Neural cell (in vitro differentiated cells): ENCODE measurements around the gene TBCA. TPM values are rescaled to one million over a fixed set of nuclear protein-coding genes. Genes with fewer than 3 reads are reported as not detected.

Experiments
- H2AFZ ChIP-seq: fragments of 200-600, 300-800 bp; sonication (generic), shearing (Covaris generic); 2 replicates; pipeline ENCODE4 v1.6.0; 2014; ENCODE audit warnings: low read depth, mild to moderate bottlenecking, antibody characterized with exemption, low read length, moderate library complexity
- H3F3A ChIP-seq: fragments of 200-600 bp; shearing (Covaris generic); 2 replicates; pipeline ENCODE4 v1.6.1; 2016; ENCODE audit warnings: mild to moderate bottlenecking, moderate library complexity, mixed read lengths, antibody characterized with exemption, low read length; ENCODE audit not compliant: insufficient read depth, poor library complexity, severe bottlenecking
- H3K27ac ChIP-seq: fragments of 200-600, 300-800 bp; sonication (generic), shearing (Covaris generic); 2 replicates; pipeline ENCODE4 v1.5.1; 2014; ENCODE audit warnings: mild to moderate bottlenecking, low read length, moderate library complexity
- H3K27me3 ChIP-seq: fragments of 300-800, 200-600 bp; sonication (generic), shearing (Covaris generic); 2 replicates; pipeline ENCODE4 v1.6.0; 2014; ENCODE audit warnings: mild to moderate bottlenecking, low read depth, low read length, moderate library complexity; ENCODE audit not compliant: insufficient read depth
- H3K36me3 ChIP-seq: fragments of 300-800, 200-600 bp; sonication (generic), shearing (Covaris generic); 2 replicates; pipeline ENCODE4 v1.5.1; 2014; ENCODE audit warnings: mild to moderate bottlenecking, antibody characterized with exemption, low read length, moderate library complexity; ENCODE audit not compliant: insufficient read depth
- H3K4me2 ChIP-seq: fragments of 300-800, 200-600 bp; sonication (generic), shearing (Covaris generic); 2 replicates; pipeline ENCODE4 v1.6.0; 2014; ENCODE audit warnings: mild to moderate bottlenecking, low read length
- H3K4me3 ChIP-seq: fragments of 300-800, 200-600 bp; sonication (generic), shearing (Covaris generic); 2 replicates; pipeline ENCODE4 v1.5.1; 2014; ENCODE audit warnings: mild to moderate bottlenecking, low read length, moderate library complexity
- H3K79me2 ChIP-seq: fragments of 200-600 bp; shearing (Covaris generic); replicated peaks from 2 replicates; pipeline ENCODE4 v1.6.0; 2014; ENCODE audit warnings: mild to moderate bottlenecking, low read length, moderate library complexity; ENCODE audit not compliant: insufficient read depth
- H3K9ac ChIP-seq: fragments of 300-800, 200-600 bp; sonication (generic), shearing (Covaris generic); 2 replicates; pipeline ENCODE4 v1.6.1; 2016; ENCODE audit warnings: mild to moderate bottlenecking, low read length, mixed read lengths
- H3K9me2 ChIP-seq: fragments of 200-600 bp; shearing (Covaris generic); 2 replicates; pipeline ENCODE4 v1.6.1; 2016; ENCODE audit warnings: mild to moderate bottlenecking, low read length, mixed read lengths; ENCODE audit not compliant: insufficient read depth
- H3K9me3 ChIP-seq: fragments of 200-600, 300-800 bp; sonication (generic), shearing (Covaris generic); 2 replicates; pipeline ENCODE4 v1.6.1; 2016; ENCODE audit warnings: mild to moderate bottlenecking, mixed run types, low read length, moderate library complexity, mixed read lengths
- H4K20me1 ChIP-seq: fragments of 200-600 bp; shearing (Covaris generic); 2 replicates; pipeline ENCODE4 v1.6.1; 2016; ENCODE audit warnings: mild to moderate bottlenecking, mixed run types; ENCODE audit not compliant: insufficient read depth
- CTCF ChIP-seq: fragments of 450-650 bp; IDR thresholded peaks from 2 replicates; pipeline ENCODE4 v1.5.1; 2014; ENCODE audit warnings: antibody characterized with exemption, mild to moderate bottlenecking, moderate library complexity; ENCODE audit not compliant: poor library complexity, severe bottlenecking
- EP300 ChIP-seq: fragments of 450-650 bp; conservative IDR thresholded peaks from 2 replicates; pipeline ENCODE4 v1.6.1; 2014; ENCODE audit warnings: antibody characterized with exemption, mild to moderate bottlenecking, moderate library complexity; ENCODE audit not compliant: poor library complexity, severe bottlenecking
- EZH2 ChIP-seq: fragments of 200-600, 300-800 bp; shearing (Covaris generic), sonication (generic); IDR thresholded peaks from 2 replicates; pipeline ENCODE4 v1.6.1; 2014; ENCODE audit warnings: antibody characterized with exemption, low read length, borderline replicate concordance, mild to moderate bottlenecking; ENCODE audit not compliant: insufficient read depth, poor library complexity, severe bottlenecking
- MXI1 ChIP-seq: fragments of 450-650 bp; conservative IDR thresholded peaks from 2 replicates; pipeline ENCODE4 v1.6.1; 2014; ENCODE audit warnings: antibody characterized with exemption, mild to moderate bottlenecking; ENCODE audit not compliant: poor library complexity, severe bottlenecking
- POLR2AphosphoS5 ChIP-seq: IDR thresholded peaks from 2 replicates; pipeline ENCODE4 v1.6.1; 2012
- RAD21 ChIP-seq: fragments of 450-650 bp; conservative IDR thresholded peaks from 2 replicates; pipeline ENCODE4 v1.6.1; 2014; ENCODE audit warnings: antibody characterized with exemption, mild to moderate bottlenecking, moderate library complexity
- REST ChIP-seq: IDR thresholded peaks from 2 replicates; pipeline ENCODE4 v1.6.1; 2012; ENCODE audit warnings: borderline replicate concordance
- SMC3 ChIP-seq: fragments of 450-650 bp; conservative IDR thresholded peaks from 2 replicates; pipeline ENCODE4 v1.6.1; 2014; ENCODE audit warnings: antibody characterized with exemption, mild to moderate bottlenecking, moderate library complexity; ENCODE audit not compliant: poor library complexity
- TAF1 ChIP-seq: IDR thresholded peaks from 2 replicates; pipeline ENCODE4 v1.6.1; 2012; ENCODE audit warnings: low read depth
- polyA plus RNA-seq: library from polyadenylated mRNA; depleted of rRNA; stranded (reverse); fragments of >200 nt; gene quantifications from 2 replicates; pipeline ENCODE4 v1.2.3, GENCODE V29; 2014

TBCA gene
- polyA plus RNA-seq, 1 donor from 2014 or later = 481 TPM

- no peaks in the 10 kb centered on the region for H3K9me3 ChIP-seq
- no peak overlapping the region for H3K4me2 ChIP-seq
- H2AFZ ChIP-seq = no peak overlapping the region
- no peaks in the 10 kb centered on the region for H3F3A ChIP-seq
- H3K9me2 ChIP-seq = no peaks in the 10 kb centered on the region
- H3K4me3 ChIP-seq = no peak overlapping the region
- TF ChIP-seq EZH2 (no peak), MXI1 (no peak)
- no peak overlapping the region for H3K27ac ChIP-seq
- H3K9ac ChIP-seq = no peak overlapping the region
- H3K36me3 ChIP-seq = no peaks in the 10 kb centered on the region
- H4K20me1 ChIP-seq = no peaks in the 10 kb centered on the region
- H3K79me2 ChIP-seq = no peaks in the 10 kb centered on the region
- H3K27me3 ChIP-seq = no peaks in the 10 kb centered on the region
Observed at GRCh38 chr5:77683171-77683732, 92.9 kb downstream of the TBCA start.

- H4K20me1 ChIP-seq = no peaks in the 10 kb centered on the region
- no peaks in the 10 kb centered on the region for H3K36me3 ChIP-seq
- no peaks in the 10 kb centered on the region for H3F3A ChIP-seq
- H3K4me2 ChIP-seq = no peak overlapping the region
- no peak overlapping the region for H3K27ac ChIP-seq
- TF ChIP-seq RAD21 (no peak), REST (no peak), MXI1 (no peak), CTCF (no peak), EP300 (no peak), SMC3 (no peak), POLR2AphosphoS5 (no peak), TAF1 (no peak), EZH2 (no peak)
- no peaks in the 10 kb centered on the region for H3K9me3 ChIP-seq
- no peaks in the 10 kb centered on the region for H3K79me2 ChIP-seq
- no peaks in the 10 kb centered on the region for H3K9me2 ChIP-seq
- H2AFZ ChIP-seq = no peak overlapping the region
- H3K27me3 ChIP-seq = no peaks in the 10 kb centered on the region
- no peak overlapping the region for H3K4me3 ChIP-seq
- H3K9ac ChIP-seq = no peak overlapping the region
Observed at GRCh38 chr5:77670526-77670925, 105.6 kb downstream of the TBCA start.

- Histone ChIP-seq H3K79me2 (no peaks in the 10 kb centered on the region), H2AFZ (no peak overlapping the region), H3K9ac (no peak overlapping the region), H3K27ac (no peak overlapping the region), H3K4me3 (no peak overlapping the region), H3K36me3 (no peaks in the 10 kb centered on the region), H3K27me3 (no peaks in the 10 kb centered on the region), H3F3A (no peaks in the 10 kb centered on the region), H3K9me3 (no peaks in the 10 kb centered on the region), H3K9me2 (no peaks in the 10 kb centered on the region), H4K20me1 (no peaks in the 10 kb centered on the region), H3K4me2 (no peak overlapping the region)
- TF ChIP-seq EP300 = no peak
- TF ChIP-seq MXI1 = no peak
- no peak for TF ChIP-seq EZH2
- TF ChIP-seq RAD21 = no peak
- no peak for TF ChIP-seq SMC3
Observed at GRCh38 chr5:77669677-77670076, 106.5 kb downstream of the TBCA start.
